ENCODE measurements around the gene DOCK2.

The DOCK2 gene

DNA sequence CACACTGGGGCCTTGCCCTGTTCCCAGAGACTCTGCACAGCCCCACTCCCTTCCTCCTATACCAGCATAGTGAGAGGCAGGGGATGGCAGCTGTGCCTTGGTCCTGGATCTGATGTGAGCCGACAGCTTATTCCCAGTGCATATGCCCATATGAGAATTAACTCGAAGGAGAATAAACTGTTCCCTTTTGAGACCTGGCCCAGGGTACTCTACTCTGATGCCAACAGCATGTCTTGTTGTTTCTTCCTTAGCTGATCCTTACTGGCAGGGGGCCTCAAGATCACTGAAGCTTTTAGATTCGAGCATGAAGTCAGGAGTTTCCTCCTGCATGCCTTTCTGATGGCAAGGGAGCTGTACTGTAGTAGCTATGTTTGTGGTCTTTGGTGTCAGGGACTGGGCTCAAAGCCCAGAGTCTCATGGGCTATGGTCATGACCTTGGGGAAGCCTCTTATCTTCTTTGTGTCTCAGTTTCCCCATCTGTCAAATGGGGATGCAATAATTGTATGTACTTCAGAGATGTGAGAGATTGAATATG is 57.1 kb downstream of the DOCK2 start:
- no peak for DNase-seq

DNA sequence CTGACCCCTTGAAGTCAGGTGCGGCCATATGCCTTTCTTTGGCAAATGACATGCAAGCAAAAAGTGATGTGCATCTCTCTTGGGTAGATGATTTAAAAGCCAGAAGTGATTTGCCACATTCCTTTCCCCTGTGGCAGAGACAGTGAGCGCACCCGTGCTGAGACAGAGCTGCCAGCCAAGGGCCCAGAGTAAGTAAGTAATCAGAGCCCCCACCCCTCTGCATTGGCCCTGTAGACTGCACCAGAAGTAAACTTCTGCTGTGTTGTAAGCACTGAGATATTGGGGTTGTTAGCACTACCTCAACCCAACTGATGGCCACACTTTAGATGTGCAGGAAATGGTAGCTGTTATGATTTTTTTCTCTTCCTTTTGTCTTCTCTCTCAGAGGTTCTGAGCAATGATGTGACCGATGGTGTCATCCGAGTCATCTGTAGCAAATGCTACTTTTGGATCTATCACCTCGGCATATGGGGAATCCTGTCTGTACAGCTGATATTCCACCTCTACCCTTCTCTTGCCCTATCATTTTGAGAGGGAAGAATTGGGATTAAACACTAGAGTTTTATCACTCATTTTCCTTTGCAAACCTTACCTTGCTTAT is 58.0 kb downstream of the DOCK2 start:
- no peak for DNase-seq

DNA sequence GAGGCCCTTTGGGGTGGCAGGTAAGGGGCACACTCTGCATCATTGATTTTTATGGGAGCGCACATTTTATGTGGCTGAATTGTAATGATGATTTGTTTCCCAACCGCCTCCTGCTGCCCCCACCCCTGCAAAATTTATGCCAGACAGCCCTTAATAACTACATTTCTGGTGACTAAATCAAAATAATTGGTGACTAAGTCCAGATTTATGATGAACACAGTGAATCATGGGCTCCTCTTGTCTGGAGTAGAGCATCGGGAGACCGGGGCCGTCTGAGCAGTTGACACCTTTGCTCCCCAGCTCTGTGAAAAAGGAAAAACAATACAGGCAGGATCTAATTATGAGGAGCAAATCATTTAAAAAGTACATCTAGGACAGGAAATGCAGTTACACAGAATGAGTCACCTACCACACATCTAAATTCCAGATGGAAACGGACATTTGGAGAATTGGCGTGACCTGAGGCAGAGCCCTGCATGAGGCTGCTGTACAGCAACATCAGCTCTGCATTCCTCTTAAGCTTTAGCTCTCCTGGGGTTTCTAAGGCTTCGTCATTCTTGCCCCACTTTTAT is 58.9 kb downstream of the DOCK2 start:
- DNase-seq = no peak

DNA sequence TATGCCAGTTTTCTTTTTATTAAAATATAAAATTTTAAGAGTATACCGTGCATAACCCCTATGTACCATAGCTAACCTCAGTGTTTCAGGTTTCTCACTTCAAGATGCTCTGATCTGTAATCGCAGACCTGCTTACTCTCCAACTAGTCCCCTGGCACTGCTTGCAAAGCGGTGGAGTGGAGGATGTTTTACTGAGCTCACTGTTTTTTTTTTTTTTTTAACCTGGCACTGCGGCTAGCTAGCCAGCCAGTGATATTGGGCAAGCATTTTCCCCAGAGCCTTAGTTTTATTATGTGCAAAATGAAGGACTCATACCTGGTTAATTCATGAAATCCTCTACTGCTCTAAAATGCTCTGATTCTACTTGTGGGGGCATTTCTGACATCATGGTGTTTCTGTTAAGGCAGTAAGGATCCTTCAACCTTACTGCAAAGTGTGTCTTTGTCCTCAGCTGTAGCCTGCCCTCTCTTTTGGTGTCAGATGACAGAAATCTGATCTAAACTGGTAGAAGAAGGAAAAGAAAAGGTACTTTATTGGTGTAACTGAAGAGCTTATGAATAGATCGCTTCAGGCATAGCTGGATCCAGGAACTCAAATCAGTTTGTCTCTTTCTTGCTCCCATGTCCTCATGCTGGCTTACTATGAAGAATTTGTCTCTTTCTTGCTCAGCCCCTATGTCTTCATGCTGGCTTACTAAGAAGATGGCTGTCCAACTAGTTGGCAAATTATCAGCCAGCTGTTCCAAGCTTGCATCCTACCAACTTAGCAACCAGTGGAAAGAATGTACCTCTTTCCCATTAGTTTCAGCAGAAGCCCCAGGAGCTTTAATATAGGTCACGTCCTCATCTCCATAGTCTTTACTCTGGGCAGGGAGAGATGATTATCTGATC is 59.8 kb downstream of the DOCK2 start:
- DNase-seq = no peak

DNA sequence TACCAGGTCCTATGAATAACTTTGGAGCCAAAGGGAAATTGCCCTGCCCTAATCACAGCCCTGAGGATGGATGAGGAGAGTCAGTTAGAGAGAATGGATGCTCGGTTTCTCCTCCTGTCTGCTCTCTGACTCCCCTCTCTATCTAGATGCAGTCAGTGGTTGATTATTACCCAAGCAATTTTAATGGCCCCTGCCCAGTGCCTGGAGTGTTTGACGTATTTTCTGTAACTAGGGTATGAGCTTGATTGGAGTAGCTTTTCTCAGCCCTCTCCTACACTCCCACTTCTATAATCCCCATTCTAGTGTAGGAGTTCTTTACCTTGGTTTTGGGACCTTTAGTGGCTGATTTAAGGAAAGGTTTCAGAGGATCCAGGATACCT is 60.4 kb downstream of the DOCK2 start:
- no peak for DNase-seq

DNA sequence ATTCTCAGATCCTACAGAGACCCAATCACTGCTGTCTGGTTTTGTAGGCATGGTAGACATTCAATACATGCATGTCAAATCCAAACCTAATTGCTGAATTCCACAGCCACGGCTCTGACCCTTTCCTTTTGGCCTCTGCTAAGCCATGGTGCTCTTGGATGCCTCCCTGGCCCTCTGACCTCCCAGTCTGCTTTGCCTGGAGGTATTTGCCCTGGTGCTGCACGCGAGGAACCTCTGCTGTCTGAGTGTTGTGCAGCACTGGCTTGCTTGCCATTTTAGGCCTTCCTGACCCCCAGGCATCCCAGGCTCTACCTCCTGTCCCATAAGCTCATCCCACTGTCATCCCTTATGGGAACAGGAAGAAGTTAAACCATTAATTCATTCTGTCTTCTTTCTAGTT is 60.9 kb downstream of the DOCK2 start:
- DNase-seq = no peak

DNA sequence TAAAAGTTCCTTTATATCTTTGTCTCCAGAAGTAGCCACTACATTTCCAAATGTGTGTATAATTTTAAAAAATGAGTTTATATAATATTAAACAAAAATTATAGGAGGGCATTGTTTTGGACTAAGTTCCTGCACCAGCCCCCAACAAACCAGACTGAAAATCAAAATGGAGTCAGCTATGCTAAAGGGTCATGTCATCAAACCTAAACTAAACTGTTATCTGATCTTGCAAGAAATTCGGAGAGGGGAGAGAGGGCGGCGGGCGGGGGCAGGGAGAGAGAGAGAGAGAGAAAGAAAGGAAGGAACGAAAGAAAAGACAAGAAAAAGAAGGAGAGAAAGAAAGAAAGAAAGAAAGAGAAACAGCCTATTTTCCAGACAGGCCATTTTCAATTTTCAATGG is 63.5 kb downstream of the DOCK2 start:
- DNase-seq = no peak

DNA sequence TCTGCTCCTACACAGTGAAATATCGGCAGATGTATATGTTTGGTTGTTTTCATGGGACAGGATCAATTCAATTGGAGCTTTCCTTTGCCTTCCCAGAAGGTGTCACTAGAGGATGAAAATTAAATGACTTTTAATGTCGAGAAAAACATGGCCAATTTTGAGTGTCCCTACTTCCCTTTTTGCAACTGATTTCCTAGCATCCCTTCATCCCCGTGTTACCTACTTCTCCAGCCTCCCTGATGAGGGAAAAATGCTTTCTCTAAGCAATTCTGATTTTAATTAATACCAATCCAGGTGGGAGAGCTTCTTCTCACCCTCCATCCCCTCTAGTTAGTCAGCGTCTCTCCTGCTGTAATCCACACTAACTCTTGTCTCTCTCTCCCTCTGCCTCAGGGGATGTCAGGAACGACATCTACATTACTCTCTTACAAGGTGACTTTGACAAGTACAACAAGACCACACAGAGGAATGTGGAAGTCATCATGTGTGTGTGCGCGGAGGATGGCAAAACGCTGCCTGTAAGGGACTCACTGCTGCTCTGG is 64.9 kb downstream of the DOCK2 start:
- DNase-seq = no peak

DNA sequence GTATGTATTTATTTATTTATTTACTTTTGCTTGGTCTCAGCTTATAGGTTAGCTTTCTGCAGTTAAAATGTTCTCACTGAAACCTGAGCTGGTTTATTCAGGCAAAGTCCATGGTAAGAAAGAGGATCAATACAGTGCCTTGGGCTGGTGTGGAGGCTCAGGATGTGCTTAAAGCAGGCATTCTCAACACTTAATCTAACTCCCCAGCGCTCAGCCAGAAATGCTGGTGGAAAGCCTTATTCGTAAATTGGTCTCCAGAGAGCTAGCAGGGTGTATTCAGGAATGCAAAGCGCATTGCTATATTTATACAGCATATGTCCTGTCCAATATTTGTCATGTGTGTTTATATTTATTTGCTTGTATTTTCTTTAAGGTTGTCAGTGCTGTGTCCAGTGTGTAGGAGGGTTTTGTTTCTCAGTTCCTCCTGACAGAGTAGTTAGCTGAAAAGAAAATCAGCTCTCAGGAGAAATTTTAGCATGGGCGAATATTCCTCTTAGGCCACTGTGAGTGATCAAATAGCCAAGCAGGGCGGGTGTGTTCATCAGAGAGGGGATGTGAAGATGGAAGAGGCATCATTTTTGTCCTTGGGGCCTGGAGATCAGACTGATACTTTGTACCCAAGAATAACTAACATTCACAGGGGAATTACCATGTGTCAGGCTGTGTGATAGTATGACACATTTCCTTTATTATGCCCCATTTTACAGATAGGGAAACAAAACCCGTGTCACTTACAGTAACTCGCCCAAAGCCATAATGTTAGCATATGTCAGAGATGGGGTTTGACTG is 65.8 kb downstream of the DOCK2 start:
- no peak for DNase-seq

DNA sequence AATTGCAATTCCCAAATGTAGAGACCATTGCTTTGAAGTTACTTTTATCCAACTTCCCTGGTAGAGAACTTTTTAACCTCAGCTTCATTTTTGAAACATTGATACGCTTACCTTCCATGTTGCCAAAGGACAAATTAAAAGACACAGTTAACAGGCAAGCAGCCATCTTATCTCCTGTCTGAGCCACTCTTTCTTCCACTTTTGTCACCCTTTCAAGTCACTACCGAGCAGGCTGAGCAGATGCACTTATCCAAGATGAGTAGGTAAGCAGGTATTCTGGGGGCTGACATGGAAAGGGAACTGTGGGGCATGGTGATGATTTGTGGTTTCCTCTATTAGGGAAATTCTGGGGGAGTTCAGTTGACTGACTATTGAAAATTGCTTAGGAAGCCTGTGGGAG is 66.7 kb downstream of the DOCK2 start:
- no peak for DNase-seq

DNA sequence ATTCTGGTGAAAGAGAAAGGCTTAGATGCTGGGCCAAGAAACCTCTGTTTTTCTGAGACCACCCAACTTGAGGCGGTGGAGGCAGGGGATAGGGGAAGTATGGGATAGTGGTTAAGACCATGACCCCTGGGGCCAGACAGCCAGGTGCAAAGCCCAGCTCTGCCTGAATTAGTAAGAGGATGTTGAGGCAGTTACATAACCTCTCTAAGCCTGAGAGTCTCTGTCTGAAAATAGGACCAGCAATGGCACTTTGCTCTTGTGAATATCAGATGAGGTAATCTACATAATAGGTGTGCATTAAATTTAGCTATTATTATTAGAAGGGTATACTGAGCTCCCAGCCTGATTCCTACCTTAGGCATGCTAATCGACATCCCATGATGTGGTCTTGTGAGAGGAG is 68.2 kb downstream of the DOCK2 start:
- DNase-seq = no peak

DNA sequence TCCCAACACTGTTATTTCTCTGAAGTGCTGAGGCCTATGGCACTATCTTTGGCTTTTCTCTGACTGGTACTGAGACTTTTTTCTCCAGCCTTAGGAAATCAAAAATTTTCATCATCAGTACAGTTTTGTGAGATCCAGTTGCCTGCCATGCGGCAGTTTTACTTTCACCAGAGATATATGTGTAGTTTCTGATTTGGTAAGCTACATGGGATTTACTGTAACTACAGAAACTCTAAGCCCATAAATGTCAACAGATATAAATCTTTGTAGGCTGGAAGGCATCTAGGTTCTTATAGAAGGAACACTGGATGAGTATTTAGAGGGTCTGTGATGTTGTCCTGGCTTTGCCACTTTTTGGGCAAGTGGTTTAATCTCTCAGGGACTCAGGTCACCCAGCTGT is 69.0 kb downstream of the DOCK2 start:
- DNase-seq = no peak

DNA sequence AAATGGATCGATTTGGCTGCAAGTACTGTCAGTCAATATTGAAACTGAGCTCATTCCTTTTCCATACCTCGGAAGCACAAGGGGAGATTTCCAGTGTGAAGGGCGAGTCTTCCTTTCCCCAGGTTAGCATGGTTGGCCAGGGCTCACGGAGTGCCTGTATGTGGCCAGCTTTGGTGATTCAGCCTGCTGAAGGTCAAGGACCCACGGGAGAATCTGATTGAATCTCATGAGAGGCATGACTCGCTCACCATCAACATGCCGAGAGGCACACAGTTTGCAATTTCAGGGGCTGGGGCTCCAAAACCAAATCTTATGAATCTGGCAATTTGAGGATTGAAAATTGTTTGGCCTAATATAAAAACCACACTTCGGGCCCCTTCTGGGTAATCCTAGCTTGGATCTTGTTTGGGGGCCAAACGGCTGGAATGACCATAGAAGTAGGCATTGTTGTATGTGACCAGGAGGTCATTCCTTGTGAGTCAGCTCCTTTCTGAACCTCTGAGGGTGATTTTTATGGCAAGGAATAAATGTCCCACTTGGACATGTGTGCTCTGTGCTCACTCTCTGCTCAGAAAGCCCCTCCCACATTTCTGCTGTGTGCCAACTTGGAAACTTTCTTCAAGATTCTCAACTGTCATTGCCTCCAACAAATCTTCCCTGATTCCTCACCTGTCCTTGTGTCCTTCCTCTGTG is 69.8 kb downstream of the DOCK2 start:
- no peak for DNase-seq

DNA sequence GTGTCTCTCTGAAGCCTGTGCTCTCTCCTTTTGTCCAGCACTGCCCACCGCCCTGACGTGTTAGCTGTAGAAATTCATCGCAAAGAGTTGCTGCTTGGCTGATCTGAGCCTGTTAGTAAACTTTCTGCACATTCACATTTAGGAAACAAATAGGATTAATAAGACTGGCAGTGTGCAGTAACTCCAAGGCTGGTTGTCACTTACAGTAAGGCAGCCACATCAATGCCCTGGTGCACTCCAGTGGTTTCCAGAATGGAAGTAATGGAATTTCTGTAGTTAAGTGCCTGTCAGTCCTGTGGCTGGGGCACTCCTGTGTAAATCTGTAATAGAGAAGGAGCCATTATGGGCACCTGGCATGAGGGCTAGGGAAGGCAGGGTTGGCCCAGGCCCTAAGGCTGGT is 70.6 kb downstream of the DOCK2 start:
- no peak for DNase-seq

DNA sequence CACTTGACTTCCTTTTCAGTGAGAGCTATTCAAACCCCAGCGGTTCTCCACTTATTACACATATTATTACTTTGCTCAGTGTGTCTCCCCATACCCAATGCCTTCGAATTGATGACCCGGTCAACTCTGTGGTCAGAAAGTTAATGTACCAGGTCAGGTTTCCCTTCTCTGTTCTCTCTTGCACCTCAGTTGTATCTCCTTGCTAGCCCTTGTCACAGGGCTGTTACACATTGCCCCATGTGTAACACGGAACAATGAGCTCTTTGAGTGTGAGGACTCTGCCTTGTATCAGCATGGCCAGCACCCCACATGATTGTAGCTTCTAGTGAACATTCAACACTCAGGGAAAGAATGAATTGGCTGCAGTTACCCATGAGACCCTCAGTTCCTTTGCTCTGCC is 73.6 kb downstream of the DOCK2 start:
- DNase-seq = no peak

DNA sequence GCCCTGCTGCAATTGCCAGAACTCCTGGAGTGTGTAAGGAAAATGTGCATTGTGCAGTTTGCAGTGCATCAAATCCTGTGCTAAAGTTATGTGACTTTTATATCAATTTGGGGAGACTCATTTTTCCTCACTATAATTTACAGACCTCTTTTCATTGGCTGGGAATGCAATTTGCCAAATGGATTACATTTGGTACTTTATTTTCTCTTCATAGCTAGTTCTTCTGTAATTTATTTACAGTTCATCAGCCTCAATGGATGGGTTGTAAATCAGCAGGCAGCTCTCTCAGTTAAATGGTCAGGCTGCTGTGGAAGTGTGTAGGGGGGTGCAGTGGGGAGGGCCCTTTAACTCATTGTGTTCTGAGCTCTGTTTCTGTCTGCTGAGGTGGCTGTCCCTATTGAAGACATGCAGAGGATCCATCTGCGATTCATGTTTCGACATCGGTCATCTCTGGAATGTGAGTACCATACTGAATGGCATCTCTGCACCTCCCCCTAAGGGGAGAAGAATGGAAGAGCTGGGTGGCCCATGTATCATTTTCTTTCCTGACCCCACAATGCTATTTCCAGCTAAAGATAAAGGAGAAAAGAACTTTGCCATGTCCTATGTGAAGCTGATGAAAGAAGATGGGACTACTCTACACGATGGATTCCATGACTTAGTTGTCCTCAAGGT is 74.6 kb downstream of the DOCK2 start:
- no peak for DNase-seq

DNA sequence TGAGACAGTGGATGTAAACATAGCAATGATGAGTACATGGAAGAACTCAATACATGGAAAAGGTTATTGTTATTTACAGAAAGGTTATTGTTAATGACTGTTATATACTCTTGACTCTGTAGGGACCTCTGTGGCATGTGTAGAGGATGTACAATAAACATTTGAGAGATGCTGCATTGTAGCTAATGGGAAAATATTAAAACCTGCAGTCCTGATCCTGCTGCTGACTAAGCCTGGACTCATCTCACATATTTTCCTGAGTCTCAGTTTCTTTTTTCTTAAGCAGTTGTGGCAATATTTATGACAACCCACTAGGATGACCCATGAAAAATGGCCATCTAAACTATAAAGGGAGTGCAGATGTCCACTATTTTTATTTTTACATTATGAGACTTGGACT is 75.4 kb downstream of the DOCK2 start:
- no peak for DNase-seq

DNA sequence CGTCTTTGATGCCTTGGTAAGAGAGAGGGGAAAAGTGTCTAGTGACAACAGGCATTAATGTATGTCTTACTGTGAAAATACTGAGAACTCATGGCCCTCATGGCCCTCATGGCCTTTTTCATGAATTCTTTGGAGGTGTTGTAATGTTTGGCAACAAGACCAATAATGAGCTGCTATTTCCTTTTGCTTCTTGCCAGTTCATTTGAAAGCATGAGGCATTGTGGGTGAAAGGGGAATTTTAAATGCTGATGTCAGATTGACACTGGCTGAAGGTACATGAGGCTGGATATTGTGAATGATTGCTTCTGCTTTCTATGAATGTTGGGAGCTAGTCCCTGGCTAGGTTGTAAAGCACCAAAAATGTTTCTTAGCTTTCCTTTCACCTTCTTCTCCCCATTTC is 79.2 kb downstream of the DOCK2 start:
- no peak for DNase-seq

DNA sequence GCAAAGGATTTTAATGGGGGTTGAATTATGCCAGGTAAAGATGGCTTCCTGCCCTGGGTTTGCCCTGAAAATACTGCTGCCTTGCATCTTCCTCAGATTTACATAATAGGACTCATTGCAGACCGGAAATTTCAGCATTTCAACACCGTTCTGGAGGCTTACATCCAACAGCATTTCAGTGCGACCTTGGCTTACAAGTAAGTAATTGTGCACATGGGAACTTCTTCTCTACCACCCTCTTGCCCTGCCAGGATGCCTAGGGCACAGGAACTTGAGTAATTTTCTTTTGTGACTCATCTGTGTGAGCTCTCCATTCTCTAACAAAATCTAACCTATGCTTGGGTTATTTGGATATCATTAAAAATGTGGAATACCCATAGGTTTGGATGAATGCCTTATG is 80.2 kb downstream of the DOCK2 start:
- DNase-seq = no peak

DNA sequence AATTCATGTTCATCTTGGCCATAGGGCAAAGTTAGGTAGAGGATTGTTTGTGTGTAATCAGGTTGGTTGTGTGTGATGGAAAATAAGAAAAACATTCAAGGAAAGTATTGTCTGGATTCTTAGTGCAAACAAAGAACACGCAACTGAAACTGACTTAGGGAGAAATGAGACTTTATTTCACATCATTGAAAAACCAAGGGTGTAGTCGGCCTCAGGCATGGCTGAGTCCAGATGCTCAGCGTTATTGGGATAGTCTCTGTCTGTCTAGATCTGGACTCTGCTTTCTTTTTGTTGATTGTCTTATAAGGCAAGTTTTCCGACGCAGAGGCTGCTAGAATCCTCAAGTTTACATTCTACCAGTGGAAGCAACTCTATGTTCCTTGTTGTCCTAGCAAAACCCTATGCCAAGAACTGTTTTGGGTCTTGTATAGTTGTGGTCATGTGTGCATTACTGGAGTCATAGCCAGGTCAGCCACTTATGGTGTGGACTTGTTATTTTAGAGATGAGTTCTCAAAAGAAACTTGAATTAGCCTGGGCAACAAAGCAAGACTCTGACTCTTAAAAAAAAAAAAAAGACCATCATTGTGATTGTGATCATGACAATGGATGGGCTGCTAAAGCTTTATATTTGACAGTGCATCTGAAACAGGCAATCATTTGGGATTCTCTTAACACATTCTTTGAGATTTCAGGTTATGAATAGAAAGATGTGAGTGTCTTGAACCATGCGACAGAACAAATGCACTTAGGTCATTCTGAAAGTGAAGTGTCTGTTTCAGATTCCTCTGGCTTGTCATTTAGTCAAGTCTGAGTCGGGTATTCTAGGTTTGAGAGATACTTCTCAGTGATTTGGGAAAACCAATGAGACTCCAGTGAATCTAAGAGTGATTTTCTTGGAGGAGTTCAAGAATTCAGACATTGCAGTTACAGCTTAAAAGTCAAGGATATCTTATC is 82.6 kb downstream of the DOCK2 start:
- DNase-seq = no peak

DNA sequence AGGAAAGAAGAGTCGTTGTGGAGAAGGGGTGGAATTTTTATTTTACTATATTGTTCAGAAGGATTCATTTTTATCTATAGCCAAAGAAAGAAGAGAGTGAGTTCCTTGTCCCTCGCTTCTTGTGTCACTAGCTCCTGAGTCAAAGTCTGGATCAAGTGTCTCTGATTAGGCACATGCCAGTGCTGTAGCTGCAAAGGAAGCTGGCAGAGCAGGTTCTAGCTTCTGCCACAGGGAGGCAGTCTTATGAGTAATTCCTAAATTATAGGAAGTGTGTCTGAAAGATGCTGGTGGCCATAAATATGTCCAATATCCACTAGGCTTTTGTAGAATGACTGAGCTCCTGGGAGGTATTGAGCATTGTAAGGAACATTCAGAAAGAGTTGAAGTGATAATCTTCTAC is 84.7 kb downstream of the DOCK2 start:
- no peak for DNase-seq

Measured in NCI-H446 (cell line).